ENCODE results near the gene GRK3.

DNA sequence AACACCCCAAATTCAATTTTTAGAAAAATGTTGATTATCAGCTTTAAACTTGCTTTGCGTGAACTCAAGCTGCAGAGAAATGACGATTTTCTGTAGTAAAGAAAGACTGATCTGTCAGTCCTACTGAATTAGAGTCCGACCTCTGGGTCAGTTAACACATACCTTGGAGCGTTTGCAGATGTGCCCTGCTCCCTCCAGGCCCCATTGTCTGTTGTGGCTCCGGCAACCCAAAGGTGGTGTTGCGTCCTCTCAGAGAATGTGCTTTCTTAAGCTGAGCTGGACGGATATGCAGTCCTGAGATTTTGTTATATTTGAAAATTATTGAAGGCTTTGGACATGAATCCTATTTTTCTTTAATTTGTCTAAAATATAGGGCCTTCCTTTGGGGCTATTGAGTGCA lies 146.0 kb downstream of the GRK3 start:
- TF ChIP-seq, protein P1, sequence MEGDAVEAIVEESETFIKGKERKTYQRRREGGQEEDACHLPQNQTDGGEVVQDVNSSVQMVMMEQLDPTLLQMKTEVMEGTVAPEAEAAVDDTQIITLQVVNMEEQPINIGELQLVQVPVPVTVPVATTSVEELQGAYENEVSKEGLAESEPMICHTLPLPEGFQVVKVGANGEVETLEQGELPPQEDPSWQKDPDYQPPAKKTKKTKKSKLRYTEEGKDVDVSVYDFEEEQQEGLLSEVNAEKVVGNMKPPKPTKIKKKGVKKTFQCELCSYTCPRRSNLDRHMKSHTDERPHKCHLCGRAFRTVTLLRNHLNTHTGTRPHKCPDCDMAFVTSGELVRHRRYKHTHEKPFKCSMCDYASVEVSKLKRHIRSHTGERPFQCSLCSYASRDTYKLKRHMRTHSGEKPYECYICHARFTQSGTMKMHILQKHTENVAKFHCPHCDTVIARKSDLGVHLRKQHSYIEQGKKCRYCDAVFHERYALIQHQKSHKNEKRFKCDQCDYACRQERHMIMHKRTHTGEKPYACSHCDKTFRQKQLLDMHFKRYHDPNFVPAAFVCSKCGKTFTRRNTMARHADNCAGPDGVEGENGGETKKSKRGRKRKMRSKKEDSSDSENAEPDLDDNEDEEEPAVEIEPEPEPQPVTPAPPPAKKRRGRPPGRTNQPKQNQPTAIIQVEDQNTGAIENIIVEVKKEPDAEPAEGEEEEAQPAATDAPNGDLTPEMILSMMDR (IDR thresholded peaks at IDR 0.05; ENCODE audit: low read length), result no peak
- TF ChIP-seq EZH2 (IDR thresholded peaks at IDR 0.05; ENCODE audit: borderline replicate concordance, low read length), result no peak
